ENCODE results near the gene TUBB. TPM values are rescaled to one million over a fixed set of nuclear protein-coding genes. Genes with fewer than 3 reads are reported as not detected.
A peak's percentile ranks its signal among the peaks of the same experiment; 100 is the strongest.

TUBB gene
- total and polyA plus RNA-seq, 2 donors (not counting 3 experiments of a cell fraction or from before 2014, with no cell fraction given): 1,276 to 1,408 TPM

- peak overlapping the region; percentile 91 for H3K9ac ChIP-seq (replicated peaks; ENCODE audit: extremely low read depth, insufficient read depth, low read length)
- peak overlapping the region; percentile 68 for H3K27ac ChIP-seq (ENCODE audit: insufficient read depth, low read depth, low read length)
- DNase-seq (ENCODE audit: low read depth, low spot score): peak; percentile 35
- POLR2A ChIA-PET: interaction anchor here (0.7 to 1.8 kb wide), 2 partner anchors 33 to 37 kb away, joined by 3 to 6 read pairs; partner anchors contain the start of gene MDC1
- peak; percentile 85 for FAIRE-seq
- H3K79me2 ChIP-seq (ENCODE audit: control insufficient read depth, insufficient read depth, low read length): peaks cover 89% of the 10 kb centered on the region
- peak overlapping the region; percentile 81 to 93 (median 92) for H3K4me3 ChIP-seq (replicated peaks in 1 of 3; ENCODE audit: insufficient read depth in 1 of 3, low read depth in 1 of 3, low read length in 3 of 3)
- intact Hi-C loops (cut with micrococcal nuclease): no loop called here
- no peaks in the 10 kb centered on the region for H3K9me1 ChIP-seq (replicated peaks; ENCODE audit: control insufficient read depth, extremely low read depth, insufficient read depth, low read length)
- H4K20me1 ChIP-seq (replicated peaks; ENCODE audit: control insufficient read depth, extremely low read depth, insufficient read depth, low read length): no peaks in the 10 kb centered on the region
- dilution Hi-C loops (cut with MboI; ENCODE audit: extremely low pct_ligation_motif_present, low sequenced_read_pairs): no loop called here
- H3K4me1 ChIP-seq (ENCODE audit: control insufficient read depth, extremely low read depth, insufficient read depth, low read length): peaks cover 41% of the 10 kb centered on the region
- no TSS peak for BruUV-seq (replicated peaks)
- no peaks in the 10 kb centered on the region for H3K36me3 ChIP-seq (ENCODE audit: control insufficient read depth in 2 of 2, extremely low read depth in 1 of 2, insufficient read depth in 2 of 2, low read length in 2 of 2)
- H3K27me3 ChIP-seq (ENCODE audit: control insufficient read depth in 2 of 2, insufficient read depth in 2 of 2, low read length in 2 of 2): no peaks in the 10 kb centered on the region
- TF ChIP-seq FOS (IDR thresholded peaks at IDR 0.05; ENCODE audit: borderline replicate concordance, insufficient read depth, low read length) (no peak), POLR2A (IDR thresholded peaks at IDR 0.05; ENCODE audit: low read depth, low read length) (peak; percentile 60), POLR2AphosphoS5 (IDR thresholded peaks at IDR 0.05; ENCODE audit: insufficient read depth, low read depth, low read length) (peak; percentile 46)
- H3K4me2 ChIP-seq (ENCODE audit: insufficient read depth, low read length): peak overlapping the region; percentile 80
- CTCF ChIA-PET: interaction anchor here (1.0 to 5.2 kb wide), 8 partner anchors 11 to 46 kb away, joined by 3 to 25 read pairs (median 4); partner anchors contain the start of gene DHX16
- no peak overlapping the region for H2AFZ ChIP-seq (ENCODE audit: low read depth, low read length)
- H3K9me3 ChIP-seq (replicated peaks; ENCODE audit: control insufficient read depth, insufficient read depth, low read length): no peaks in the 10 kb centered on the region
Measured at GRCh38 chr6:30684386-30685156, 35.6 kb upstream of the TUBB start.

- FAIRE-seq: no peak
- no peaks in the 10 kb centered on the region for H3K36me3 ChIP-seq (ENCODE audit: control insufficient read depth in 2 of 2, extremely low read depth in 1 of 2, insufficient read depth in 2 of 2, low read length in 2 of 2)
- dilution Hi-C loops (cut with MboI; ENCODE audit: extremely low pct_ligation_motif_present, low sequenced_read_pairs): no loop called here
- H3K4me1 ChIP-seq (ENCODE audit: control insufficient read depth, extremely low read depth, insufficient read depth, low read length): peaks cover 41% of the 10 kb centered on the region
- H3K4me3 ChIP-seq (replicated peaks in 1 of 3; ENCODE audit: insufficient read depth in 1 of 3, low read depth in 1 of 3, low read length in 3 of 3): peak overlapping the region; percentile 81 to 92 (median 90)
- CTCF ChIA-PET: interaction anchor here (0.9 to 5.2 kb wide), 9 partner anchors 12 to 229 kb away, joined by 3 to 25 read pairs (median 4); partner anchors contain the start of genes DHX16, MDC1 and VARS2
- H3K27ac ChIP-seq (ENCODE audit: insufficient read depth, low read depth, low read length): peak overlapping the region; percentile 68
- intact Hi-C loops (cut with micrococcal nuclease): no loop called here
- H3K27me3 ChIP-seq (ENCODE audit: control insufficient read depth in 2 of 2, insufficient read depth in 2 of 2, low read length in 2 of 2): no peaks in the 10 kb centered on the region
- H2AFZ ChIP-seq (ENCODE audit: low read depth, low read length): no peak overlapping the region
- BruUV-seq (replicated peaks): TSS peak; percentile 56
- no peaks in the 10 kb centered on the region for H3K9me1 ChIP-seq (replicated peaks; ENCODE audit: control insufficient read depth, extremely low read depth, insufficient read depth, low read length)
- TF ChIP-seq POLR2A (IDR thresholded peaks at IDR 0.05; ENCODE audit: low read depth, low read length): no peak
- no peak for TF ChIP-seq GATA2 (IDR thresholded peaks at IDR 0.05; ENCODE audit: insufficient read depth, insufficient read length, low read depth, low read length)
- TF ChIP-seq CTCF (IDR thresholded peaks at IDR 0.05; ENCODE audit: extremely low read depth in 1 of 2, insufficient read depth in 1 of 2, low read depth in 1 of 2, low read length in 2 of 2): peak; percentile 20 to 50
- no peak for TF ChIP-seq MYC (IDR thresholded peaks at IDR 0.05; ENCODE audit: low read depth, low read length)
- TF ChIP-seq FOS (IDR thresholded peaks at IDR 0.05; ENCODE audit: borderline replicate concordance, insufficient read depth, low read length): no peak
- no peak for TF ChIP-seq MAX (IDR thresholded peaks at IDR 0.05; ENCODE audit: insufficient read depth, insufficient read length)
- TF ChIP-seq EZH2 (IDR thresholded peaks at IDR 0.05; ENCODE audit: borderline replicate concordance, low read depth, low read length, severe bottlenecking): no peak
- no peak for TF ChIP-seq JUN (IDR thresholded peaks at IDR 0.05; ENCODE audit: borderline replicate concordance, insufficient read depth, insufficient read length, low read depth)
- TF ChIP-seq POLR2AphosphoS5 (IDR thresholded peaks at IDR 0.05; ENCODE audit: insufficient read depth, low read depth, low read length): no peak
- peak overlapping the region; percentile 73 for H3K9ac ChIP-seq (replicated peaks; ENCODE audit: extremely low read depth, insufficient read depth, low read length)
- no peaks in the 10 kb centered on the region for H3K9me3 ChIP-seq (replicated peaks; ENCODE audit: control insufficient read depth, insufficient read depth, low read length)
- no peaks in the 10 kb centered on the region for H4K20me1 ChIP-seq (replicated peaks; ENCODE audit: control insufficient read depth, extremely low read depth, insufficient read depth, low read length)
- POLR2A ChIA-PET: interaction anchor here (1.8 kb wide), 1 partner anchor 32 kb away, joined by 6 read pairs; the partner anchor contains the start of gene MDC1
- H3K4me2 ChIP-seq (ENCODE audit: insufficient read depth, low read length): peak overlapping the region; percentile 80
- peaks cover 83% of the 10 kb centered on the region for H3K79me2 ChIP-seq (ENCODE audit: control insufficient read depth, insufficient read depth, low read length)
- DNase-seq (ENCODE audit: low read depth, low spot score): peak; percentile 34
Measured at GRCh38 chr6:30685157-30686008, 34.8 kb upstream of the TUBB start.
